Heart left ventricle (tissue), 16 donors: ENCODE results near the gene USP53. TPM values are rescaled to one million over a fixed set of nuclear protein-coding genes. Genes with fewer than 3 reads are reported as not detected.
A peak's percentile ranks its signal among the peaks of the same experiment; 100 is the strongest.

ENCODE experiments used
- ATAC-seq, 4 donors: fragments of 200-7000 bp; cut with Tn5 transposase; one replicate each; pipeline ENCODE4 v1.9.1; 2020 to 2022; ENCODE audit warnings: moderate library complexity in 4 of 4, mild to moderate bottlenecking in 3 of 4, moderate number of reproducible peaks in 1 of 4
- DNase-seq, 5 donors: peaks; one replicate each; pipeline ENCODE4 v3.0.0-alpha.2; 2020
- H3K27ac ChIP-seq, 12 donors: fragments of 200-600 bp; sonication (generic) in 4 of 12; one replicate each; pipeline versions ENCODE4 v1.5.0 to v1.8.0; 2016 to 2022; ENCODE audit warnings: mild to moderate bottlenecking in 2 of 12
- H3K27me3 ChIP-seq, 9 donors: fragments of 200-600 bp; sonication (generic) in 2 of 9; one replicate each; pipeline versions ENCODE4 v1.5.1 to v1.8.0; 2016 to 2022; ENCODE audit warnings: mild to moderate bottlenecking in 3 of 9
- H3K36me3 ChIP-seq, 9 donors: fragments of 200-600 bp; sonication (generic) in 2 of 9; one replicate each; pipeline versions ENCODE4 v1.5.0 to v1.8.0; 2018 to 2022; ENCODE audit warnings: mild to moderate bottlenecking in 2 of 9
- H3K4me1 ChIP-seq, 12 donors: fragments of 200-600 bp; sonication (generic) in 4 of 12; one replicate each; pipeline versions ENCODE4 v1.5.0 to v1.8.0; 2016 to 2022; ENCODE audit warnings: mild to moderate bottlenecking in 3 of 12
- H3K4me3 ChIP-seq, 12 donors: fragments of 200-600 bp; sonication (generic) in 4 of 12; one replicate each; pipeline versions ENCODE4 v1.5.0 to v1.8.0; 2017 to 2022; ENCODE audit warnings: mild to moderate bottlenecking in 9 of 12, moderate library complexity in 4 of 12
- H3K9me3 ChIP-seq, 12 donors: fragments of 200-600 bp; sonication (generic) in 4 of 12; one replicate each; pipeline versions ENCODE4 v1.5.0 to v1.8.0; 2016 to 2022; ENCODE audit warnings: mild to moderate bottlenecking in 1 of 12
- POLR2A ChIP-seq, 2 donors: fragments of 450-650 bp; IDR thresholded peaks; one replicate each; pipeline ENCODE4 v1.6.1; 2017; ENCODE audit warnings: antibody characterized with exemption in 2 of 2, mild to moderate bottlenecking in 2 of 2, moderate library complexity in 2 of 2
- WGBS, 4 donors: extraction: QIAGEN DNeasy Blood & Tissue Kit in 2 of 4; methylation state at CpG; one replicate each; pipeline versions ENCODE4 v1.1.5 to v1.1.7; 2013 to 2018; 5-methylcytosine and 5-hydroxymethylcytosine counted together
- intact Hi-C, 10 donors: fragments of 100-400 bp; cut with DNase I; formaldehyde crosslinking; loops; one replicate each; pipeline versions ENCODE4 v1.11.1 to v1.14.2; 2022
- polyA plus RNA-seq, 2 donors: library from polyadenylated mRNA; stranded (reverse); fragments of 200-250 nt; gene quantifications; one replicate each; pipeline ENCODE4 v1.2.3, GENCODE V29; 2013
- total RNA-seq, 9 donors: library from RNA; depleted of rRNA in 2 of 9; stranded (reverse); fragments of >200 nt in 2 of 9; fragmentation: NEBNext Ultra II Directional in 3 of 9; extraction: Animal tissue kit (Norgen Biotek cat#: 25700) in 3 of 9; gene quantifications; one replicate each; pipeline versions ENCODE4 v1.1.0 to v1.2.4, GENCODE V29; 2016 to 2023
- TF ChIP-seq, protein P1 (sequence below), 12 donors: fragments of 200-600 bp; sonication (generic) in 4 of 12; IDR thresholded peaks; one replicate each; pipeline versions ENCODE4 v1.5.0 to v1.8.0; 2018 to 2022; ENCODE audit warnings: antibody characterized with exemption in 12 of 12, mild to moderate bottlenecking in 5 of 12
- donor health status: ischemic (EF 13 %, LVEDD 7.1; RV severe dilation, severe dysfunction).
- donor health status: healthy with polysubstance abuse.
- donor health status: DM: no; HTN: yes; CAD: no.
- donor health status: DM: no; HTN: no; CAD: no.
- donor health status: ischemic (EF 25% LVEDD 6.9; RV normal size, moderate dysfunction).
- donor health status: ischemic (EF 25% LVEDD 5.7; RV mildly dilated, moderate dysfunction).
- donor health status: healthy.
- donor health status: DM: yes; HTN: yes; CAD: no.
- donor health status: ischemic (EF 35%, LVEDD 5.7; RV mildly dilated, moderate dysfunction).
- donor health status: nonischemic (EF 11% LVEDD 7.7; RV severe dilation, severe dysfunction).
- donor health status: DM: yes; HTN: yes; CAD: no.
- donor health status: PGD.
- donor health status: ischemic (EF 29% LVEDD 5.4; RV normal size, mild dysfunction).
- donor health status: nonischemic (EF 23%, LVEDD 6.1; RV moderate dilation, normal function).

Gene USP53
- total and polyA plus RNA-seq, 11 donors, result 24.2 to 52.9 (median 43.7) TPM

GRCh38 chr4:119240568-119240967 lies 28.1 kb downstream of the USP53 start:
- WGBS, 4 donors, result 68 to 77% (median 75%) methylated on average over 2 of the region's 2 CpGs
- H3K36me3 ChIP-seq, result peaks cover 0 to 60% (median 20%) of the 10 kb centered on the region in 9 donors
- peaks cover 0 to 32% (median 11%) of the 10 kb centered on the region in 12 donors for H3K4me1 ChIP-seq
- DNase-seq (no peak), ATAC-seq (no peak)
- TF ChIP-seq, protein P1, sequence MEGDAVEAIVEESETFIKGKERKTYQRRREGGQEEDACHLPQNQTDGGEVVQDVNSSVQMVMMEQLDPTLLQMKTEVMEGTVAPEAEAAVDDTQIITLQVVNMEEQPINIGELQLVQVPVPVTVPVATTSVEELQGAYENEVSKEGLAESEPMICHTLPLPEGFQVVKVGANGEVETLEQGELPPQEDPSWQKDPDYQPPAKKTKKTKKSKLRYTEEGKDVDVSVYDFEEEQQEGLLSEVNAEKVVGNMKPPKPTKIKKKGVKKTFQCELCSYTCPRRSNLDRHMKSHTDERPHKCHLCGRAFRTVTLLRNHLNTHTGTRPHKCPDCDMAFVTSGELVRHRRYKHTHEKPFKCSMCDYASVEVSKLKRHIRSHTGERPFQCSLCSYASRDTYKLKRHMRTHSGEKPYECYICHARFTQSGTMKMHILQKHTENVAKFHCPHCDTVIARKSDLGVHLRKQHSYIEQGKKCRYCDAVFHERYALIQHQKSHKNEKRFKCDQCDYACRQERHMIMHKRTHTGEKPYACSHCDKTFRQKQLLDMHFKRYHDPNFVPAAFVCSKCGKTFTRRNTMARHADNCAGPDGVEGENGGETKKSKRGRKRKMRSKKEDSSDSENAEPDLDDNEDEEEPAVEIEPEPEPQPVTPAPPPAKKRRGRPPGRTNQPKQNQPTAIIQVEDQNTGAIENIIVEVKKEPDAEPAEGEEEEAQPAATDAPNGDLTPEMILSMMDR (IDR thresholded peaks at IDR 0.05), result no peak
- H3K4me3 ChIP-seq, result no peak overlapping the region
- no peaks in the 10 kb centered on the region for H3K27me3 ChIP-seq
- intact Hi-C loops, result loop anchor here in 1 of 10 donors (5.0 kb wide), 1 partner anchor 42 kb away; no protein-coding TSS in a partner anchor
- no peak overlapping the region for H3K27ac ChIP-seq
- no peaks in the 10 kb centered on the region for H3K9me3 ChIP-seq

DNA sequence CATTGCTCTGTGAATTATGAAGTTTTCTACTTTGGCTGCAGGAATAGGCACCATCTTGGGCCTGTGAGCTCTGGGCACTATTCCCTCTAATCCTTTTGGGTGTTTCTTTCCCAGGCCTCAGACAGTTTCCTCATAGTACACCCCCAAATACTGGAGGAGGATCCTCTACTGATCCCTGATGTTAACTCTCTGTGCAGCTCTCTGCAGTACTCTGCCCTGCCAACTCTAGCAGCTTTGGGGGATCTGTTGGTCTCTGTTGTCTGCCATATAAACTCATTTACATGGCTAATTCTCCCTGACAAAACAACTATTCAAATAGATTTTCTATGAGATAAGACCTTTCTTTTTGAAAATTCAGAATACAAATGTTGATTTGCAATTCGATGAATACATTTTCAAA lies 29.9 kb downstream of the USP53 start:
- Histone ChIP-seq H3K27me3 (no peaks in the 10 kb centered on the region), H3K27ac (no peak overlapping the region), H3K9me3 (no peaks in the 10 kb centered on the region), H3K4me3 (no peak overlapping the region), H3K36me3 (peaks cover 0 to 61% (median 23%) of the 10 kb centered on the region in 9 donors), H3K4me1 (peaks cover 0 to 33% (median 16%) of the 10 kb centered on the region in 12 donors)
- DNase-seq (no peak), ATAC-seq (no peak)
- WGBS, 4 donors, result 95 to 96% (median 96%) methylated on average over 1 of the region's 1 CpG
- TF ChIP-seq POLR2A (IDR thresholded peaks at IDR 0.05), result no peak
- intact Hi-C loops, result loop anchor here in 1 of 10 donors (5.0 kb wide), 1 partner anchor 40 kb away; no protein-coding TSS in a partner anchor

DNA sequence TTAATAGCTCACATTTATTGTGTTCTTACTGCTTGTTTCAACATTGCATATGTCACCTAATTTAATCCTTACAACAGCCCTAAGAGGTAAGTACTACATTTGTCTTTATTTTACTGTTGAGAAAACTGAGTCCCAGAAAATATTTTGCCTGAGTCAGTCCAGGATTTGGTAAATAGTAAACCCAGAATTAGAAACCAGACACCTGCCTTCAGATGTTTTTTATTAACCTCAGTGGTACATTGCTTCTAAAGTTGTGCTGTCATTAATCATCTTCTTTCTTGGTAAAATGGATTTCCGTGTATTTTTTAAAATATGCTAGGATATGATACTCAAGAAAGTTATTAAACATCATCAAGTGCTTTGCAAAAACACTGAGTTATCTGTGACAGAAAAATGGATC lies 31.4 kb downstream of the USP53 start:
- Histone ChIP-seq H3K9me3 (no peaks in the 10 kb centered on the region), H3K27me3 (no peaks in the 10 kb centered on the region), H3K27ac (no peak overlapping the region), H3K4me3 (no peak overlapping the region), H3K4me1 (peaks cover 0 to 33% (median 13%) of the 10 kb centered on the region in 12 donors), H3K36me3 (peaks cover 0 to 63% (median 26%) of the 10 kb centered on the region in 9 donors)
- ATAC-seq (no peak), DNase-seq (no peak)
- intact Hi-C loops, result loop anchor here in 1 of 10 donors (5.0 kb wide), 1 partner anchor 38 kb away; no protein-coding TSS in a partner anchor
- no peak for TF ChIP-seq POLR2A (IDR thresholded peaks at IDR 0.05)
- TF ChIP-seq, protein P1 (IDR thresholded peaks at IDR 0.05), result no peak
- 82 to 92% (median 88%) methylated on average over 1 of the region's 1 CpG for WGBS, 4 donors

GRCh38 chr4:119244344-119244743 lies 31.8 kb downstream of the USP53 start:
- H3K27me3 ChIP-seq, result no peaks in the 10 kb centered on the region
- H3K4me3 ChIP-seq, result no peak overlapping the region
- H3K27ac ChIP-seq, result peak overlapping the region in 2 of 12 donors; percentile 4 to 6
- peaks cover 0 to 33% (median 13%) of the 10 kb centered on the region in 12 donors for H3K4me1 ChIP-seq
- intact Hi-C loops, result loop anchor here in 1 of 10 donors (5.0 kb wide), 1 partner anchor 38 kb away; no protein-coding TSS in a partner anchor
- ATAC-seq (no peak), DNase-seq (no peak)
- H3K36me3 ChIP-seq, result peaks cover 0 to 63% (median 28%) of the 10 kb centered on the region in 9 donors
- H3K9me3 ChIP-seq, result no peaks in the 10 kb centered on the region
- WGBS, 4 donors, result 62 to 73% (median 67%) methylated on average over 3 of the region's 3 CpGs
- no peak for TF ChIP-seq POLR2A (IDR thresholded peaks at IDR 0.05)
- TF ChIP-seq, protein P1 (IDR thresholded peaks at IDR 0.05), result no peak

DNA sequence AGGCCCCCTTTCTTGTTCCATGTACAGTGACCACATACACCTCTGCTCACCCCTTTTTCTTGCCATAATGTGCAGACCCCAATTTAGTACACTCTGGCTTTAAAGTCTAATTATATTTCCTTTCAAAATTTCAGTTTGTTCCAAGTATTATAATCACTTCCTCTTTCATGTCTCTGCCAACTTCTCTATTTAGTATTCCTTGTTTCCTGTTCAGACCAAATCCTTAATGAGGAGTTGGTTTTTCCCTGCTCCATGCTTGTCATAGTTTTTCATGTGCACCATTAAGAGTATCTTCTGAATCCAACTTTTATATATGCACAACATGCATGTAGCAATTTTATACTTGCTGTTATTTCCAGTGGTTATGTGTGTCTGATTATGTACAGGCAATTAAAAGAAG lies 32.3 kb downstream of the USP53 start:
- Histone ChIP-seq H3K27ac (peak overlapping the region in 2 of 12 donors; percentile 4 to 6), H3K36me3 (peaks cover 0 to 63% (median 24%) of the 10 kb centered on the region in 9 donors), H3K27me3 (no peaks in the 10 kb centered on the region), H3K9me3 (no peaks in the 10 kb centered on the region), H3K4me1 (peaks cover 0 to 33% (median 13%) of the 10 kb centered on the region in 12 donors), H3K4me3 (no peak overlapping the region)
- ATAC-seq (peak in 2 of 4 donors; percentile 19 to 35), DNase-seq (no peak)
- TF ChIP-seq, protein P1 (IDR thresholded peaks at IDR 0.05), result no peak
- TF ChIP-seq POLR2A (IDR thresholded peaks at IDR 0.05), result no peak
- intact Hi-C loops, result loop anchor here in 2 of 10 donors (5.0 kb wide), 1 partner anchor 37 kb away; no protein-coding TSS in a partner anchor
